Chondrocyte (in vitro differentiated cells): Measurements from ENCODE around the gene ITGA3. TPM values are rescaled to one million over a fixed set of nuclear protein-coding genes. Genes with fewer than 3 reads are reported as not detected.

Experiments
- DNase-seq: peaks from one replicate; pipeline ENCODE4 v3.0.0; 2021; ENCODE audit warnings: mixed read lengths, low spot score
- H3K27ac Mint-ChIP-seq: one replicate; pipeline ENCODE4 v1.8.0; 2021; ENCODE audit warnings: mild to moderate bottlenecking, moderate library complexity, mixed read lengths; ENCODE audit not compliant: unreplicated experiment
- H3K27me3 Mint-ChIP-seq: 2 replicates; pipeline ENCODE4 v1.8.0; 2021; ENCODE audit warnings: low read depth, mixed read lengths
- H3K36me3 Mint-ChIP-seq: 2 replicates; pipeline ENCODE4 v1.8.0; 2021; ENCODE audit warnings: low read depth, mixed read lengths
- H3K4me1 Mint-ChIP-seq: 2 replicates; pipeline ENCODE4 v1.8.0; 2021; ENCODE audit warnings: low read depth, mild to moderate bottlenecking, mixed read lengths
- H3K4me3 Mint-ChIP-seq: one replicate; pipeline ENCODE4 v1.8.0; 2021; ENCODE audit warnings: mild to moderate bottlenecking, moderate library complexity, mixed read lengths; ENCODE audit not compliant: unreplicated experiment
- H3K9me3 Mint-ChIP-seq: 2 replicates; pipeline ENCODE4 v1.8.0; 2021; ENCODE audit warnings: low read depth, mixed read lengths
- total RNA-seq: library from RNA; stranded (reverse); gene quantifications from 3 replicates; pipeline ENCODE4 v1.2.1, GENCODE V29; 2021
- TF ChIP-seq, protein P1 (sequence below): fragments of 200-600 bp; sonication (generic); IDR thresholded peaks from 2 replicates; pipeline ENCODE4 v1.5.0; 2021; ENCODE audit warnings: antibody characterized with exemption, mild to moderate bottlenecking, moderate library complexity

ITGA3 gene
- total RNA-seq, 1 donor from 2014 or later = 216 TPM

DNA sequence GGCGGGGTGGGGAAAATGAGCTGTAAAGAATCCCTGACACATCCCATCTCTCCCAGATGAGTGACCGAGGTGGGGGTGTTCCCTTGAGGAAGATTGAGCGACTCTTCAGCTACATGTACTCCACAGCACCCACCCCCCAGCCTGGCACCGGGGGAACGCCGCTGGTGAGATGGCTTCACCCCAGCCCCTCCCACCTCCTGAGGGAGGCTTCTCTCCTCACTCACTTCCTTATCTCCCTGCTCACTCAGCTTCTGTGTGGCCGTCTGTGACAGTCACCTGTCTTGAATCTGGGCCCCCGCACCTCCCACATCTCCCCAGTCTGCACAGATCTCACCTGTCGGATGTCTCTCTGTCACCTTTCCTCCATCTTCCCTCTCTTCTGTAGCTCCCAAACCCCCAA lies 52.6 kb downstream of the ITGA3 start:
- TF ChIP-seq, protein P1, sequence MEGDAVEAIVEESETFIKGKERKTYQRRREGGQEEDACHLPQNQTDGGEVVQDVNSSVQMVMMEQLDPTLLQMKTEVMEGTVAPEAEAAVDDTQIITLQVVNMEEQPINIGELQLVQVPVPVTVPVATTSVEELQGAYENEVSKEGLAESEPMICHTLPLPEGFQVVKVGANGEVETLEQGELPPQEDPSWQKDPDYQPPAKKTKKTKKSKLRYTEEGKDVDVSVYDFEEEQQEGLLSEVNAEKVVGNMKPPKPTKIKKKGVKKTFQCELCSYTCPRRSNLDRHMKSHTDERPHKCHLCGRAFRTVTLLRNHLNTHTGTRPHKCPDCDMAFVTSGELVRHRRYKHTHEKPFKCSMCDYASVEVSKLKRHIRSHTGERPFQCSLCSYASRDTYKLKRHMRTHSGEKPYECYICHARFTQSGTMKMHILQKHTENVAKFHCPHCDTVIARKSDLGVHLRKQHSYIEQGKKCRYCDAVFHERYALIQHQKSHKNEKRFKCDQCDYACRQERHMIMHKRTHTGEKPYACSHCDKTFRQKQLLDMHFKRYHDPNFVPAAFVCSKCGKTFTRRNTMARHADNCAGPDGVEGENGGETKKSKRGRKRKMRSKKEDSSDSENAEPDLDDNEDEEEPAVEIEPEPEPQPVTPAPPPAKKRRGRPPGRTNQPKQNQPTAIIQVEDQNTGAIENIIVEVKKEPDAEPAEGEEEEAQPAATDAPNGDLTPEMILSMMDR = no peak
- DNase-seq = no peak
- peaks cover 11% of the 10 kb centered on the region for H3K36me3 Mint-ChIP-seq
- H3K27ac Mint-ChIP-seq = peak overlapping the region; percentile 66
- peaks cover 16% of the 10 kb centered on the region for H3K4me1 Mint-ChIP-seq
- H3K4me3 Mint-ChIP-seq = no peak overlapping the region
- H3K9me3 Mint-ChIP-seq = no peaks in the 10 kb centered on the region
- H3K27me3 Mint-ChIP-seq = no peaks in the 10 kb centered on the region

DNA sequence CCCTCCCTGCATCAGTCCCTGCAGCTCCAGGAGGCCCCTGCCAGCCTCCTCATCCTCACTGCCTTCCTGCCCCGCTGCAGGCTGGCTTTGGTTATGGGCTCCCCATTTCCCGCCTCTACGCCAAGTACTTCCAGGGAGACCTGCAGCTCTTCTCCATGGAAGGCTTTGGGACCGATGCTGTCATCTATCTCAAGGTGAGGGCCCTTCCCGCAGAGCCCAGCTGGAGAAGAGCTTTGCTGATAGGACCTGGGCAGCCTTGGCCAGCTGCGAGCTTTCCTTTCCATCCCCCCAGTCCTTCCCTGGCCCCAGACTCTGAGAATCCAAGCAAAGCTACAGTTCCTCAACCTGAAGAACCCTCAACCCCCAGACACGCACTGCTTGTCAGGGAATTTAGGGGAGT lies 53.3 kb downstream of the ITGA3 start:
- peaks cover 16% of the 10 kb centered on the region for H3K4me1 Mint-ChIP-seq
- DNase-seq = no peak
- no peak overlapping the region for H3K27ac Mint-ChIP-seq
- no peaks in the 10 kb centered on the region for H3K27me3 Mint-ChIP-seq
- H3K4me3 Mint-ChIP-seq = no peak overlapping the region
- H3K9me3 Mint-ChIP-seq = no peaks in the 10 kb centered on the region
- H3K36me3 Mint-ChIP-seq = peaks cover 11% of the 10 kb centered on the region
- TF ChIP-seq, protein P1 = no peak

DNA sequence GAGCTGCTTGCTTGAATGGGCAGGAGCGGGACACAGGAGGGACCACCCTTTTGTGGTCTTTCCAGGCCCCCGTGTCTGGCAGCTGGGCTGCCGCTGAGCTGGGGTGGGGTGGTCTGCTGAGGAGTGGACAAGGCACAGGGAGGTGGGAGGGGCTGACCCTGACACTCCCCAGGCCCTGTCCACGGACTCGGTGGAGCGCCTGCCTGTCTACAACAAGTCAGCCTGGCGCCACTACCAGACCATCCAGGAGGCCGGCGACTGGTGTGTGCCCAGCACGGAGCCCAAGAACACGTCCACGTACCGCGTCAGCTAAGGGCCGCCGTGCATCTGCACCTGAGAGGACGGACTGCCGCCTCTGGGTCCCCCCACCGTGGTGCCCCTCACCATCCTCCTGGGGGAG lies 53.9 kb downstream of the ITGA3 start:
- DNase-seq = no peak
- no peak overlapping the region for H3K4me3 Mint-ChIP-seq
- no peaks in the 10 kb centered on the region for H3K9me3 Mint-ChIP-seq
- H3K4me1 Mint-ChIP-seq = peaks cover 16% of the 10 kb centered on the region
- no peaks in the 10 kb centered on the region for H3K27me3 Mint-ChIP-seq
- peaks cover 11% of the 10 kb centered on the region for H3K36me3 Mint-ChIP-seq
- TF ChIP-seq, protein P1 = no peak
- H3K27ac Mint-ChIP-seq = no peak overlapping the region

DNA sequence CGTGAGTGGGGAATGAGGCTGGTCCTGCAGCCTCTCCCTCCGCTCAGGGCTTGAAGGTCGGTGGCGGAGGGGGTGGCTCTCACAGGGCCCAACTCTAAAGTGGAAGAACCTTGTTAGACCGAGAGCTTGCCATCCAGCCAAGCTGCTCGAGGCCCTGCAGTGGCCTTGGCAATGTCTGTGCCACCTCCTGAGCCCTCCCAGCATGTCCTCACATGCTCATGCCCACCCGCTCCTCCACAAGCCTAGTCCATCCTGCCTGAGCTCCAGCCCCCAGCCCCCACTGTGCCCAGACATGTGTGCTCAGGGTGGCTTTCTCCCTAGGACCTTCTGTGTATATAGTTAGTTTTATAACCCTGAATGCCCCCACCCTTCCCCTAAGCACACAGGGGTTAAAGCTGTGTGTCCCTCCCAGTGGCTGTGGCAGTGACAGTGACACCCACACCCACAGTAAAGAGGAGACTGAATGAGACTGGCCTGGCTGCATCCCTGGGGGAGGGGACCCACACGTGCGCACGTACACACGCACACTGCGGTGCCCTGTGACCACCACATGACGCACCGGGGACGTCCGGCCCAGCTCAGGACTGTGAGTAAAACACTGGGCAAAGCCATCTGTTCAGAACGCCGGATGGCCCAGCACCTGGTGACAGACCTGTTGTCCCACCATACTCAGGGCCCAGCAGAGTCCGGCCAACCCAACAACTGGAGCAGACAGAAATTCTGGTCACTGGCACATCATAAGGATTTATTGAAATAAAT lies 54.9 kb downstream of the ITGA3 start:
- Mint-ChIP-seq H3K9me3 (no peaks in the 10 kb centered on the region), H3K27ac (no peak overlapping the region), H3K4me3 (no peak overlapping the region), H3K27me3 (no peaks in the 10 kb centered on the region), H3K4me1 (peaks cover 20% of the 10 kb centered on the region), H3K36me3 (peaks cover 12% of the 10 kb centered on the region)
- DNase-seq = no peak
- TF ChIP-seq, protein P1 = no peak

DNA sequence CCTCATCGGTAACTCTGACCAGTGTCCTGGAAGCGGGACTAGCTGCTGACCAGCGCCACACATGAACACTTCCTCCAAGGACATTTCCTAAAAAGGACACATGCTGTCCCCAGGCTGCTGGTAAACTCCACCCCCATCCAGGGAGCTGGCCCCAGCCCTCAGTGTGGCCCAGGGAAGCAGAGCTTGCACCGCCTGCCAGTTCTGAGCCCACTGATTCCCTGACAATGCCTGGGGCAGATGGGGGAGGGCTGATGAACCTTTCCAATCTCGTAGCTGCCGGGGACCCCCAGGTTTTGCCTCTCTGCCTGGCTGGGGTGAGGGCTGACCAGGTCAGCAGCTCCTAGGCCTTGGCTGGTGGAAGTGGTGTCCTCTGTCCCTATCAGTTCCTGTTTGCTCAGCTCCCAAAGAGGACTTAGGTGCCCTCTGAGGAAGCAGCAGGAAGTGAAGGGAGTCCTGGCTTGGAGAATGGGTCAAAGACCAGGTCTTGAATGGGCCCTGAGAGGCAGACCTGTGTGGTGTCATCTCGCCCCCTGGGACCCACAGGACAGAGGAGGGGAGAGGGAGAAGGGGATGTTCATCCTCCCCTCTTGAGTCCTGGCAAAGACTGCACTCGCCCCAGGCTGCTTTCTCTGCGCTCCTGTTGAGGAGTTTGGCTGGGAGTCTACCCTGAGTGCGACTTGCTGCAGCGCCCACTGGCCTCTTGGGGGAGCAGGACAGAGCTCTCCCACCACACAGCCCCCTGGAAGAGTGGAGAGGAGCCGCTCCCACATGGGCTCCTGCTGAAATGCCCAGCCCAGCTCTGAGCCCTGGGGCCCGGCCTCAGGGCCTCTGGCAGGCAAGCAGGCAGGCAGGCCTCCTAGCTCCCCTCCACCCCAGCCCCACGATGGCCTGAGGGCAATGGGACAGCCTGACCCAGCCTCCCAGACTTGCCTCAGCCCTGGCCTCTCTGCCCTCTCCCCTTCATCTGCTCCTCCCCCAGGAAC lies 56.1 kb downstream of the ITGA3 start:
- no peak overlapping the region for H3K4me3 Mint-ChIP-seq
- DNase-seq = no peak
- H3K27me3 Mint-ChIP-seq = no peaks in the 10 kb centered on the region
- no peaks in the 10 kb centered on the region for H3K9me3 Mint-ChIP-seq
- TF ChIP-seq, protein P1 = no peak
- peak overlapping the region; percentile 73 for H3K27ac Mint-ChIP-seq
- H3K36me3 Mint-ChIP-seq = peaks cover 10% of the 10 kb centered on the region
- peaks cover 20% of the 10 kb centered on the region for H3K4me1 Mint-ChIP-seq
